Ishikawa (cell line): ENCODE results near the gene ECM2.

Experiments used
- CEBPB ChIP-seq: IDR thresholded peaks from 2 replicates; pipeline ENCODE4 v1.6.1; 2012
- CREB1 ChIP-seq: IDR thresholded peaks from 2 replicates; pipeline ENCODE4 v1.6.1; 2012; ENCODE audit warnings: low read depth
- EGR1 ChIP-seq: IDR thresholded peaks from 2 replicates; pipeline ENCODE4 v1.6.1; 2012
- EP300 ChIP-seq: IDR thresholded peaks from 2 replicates; pipeline ENCODE4 v1.6.1; 2012; ENCODE audit warnings: borderline replicate concordance
- FOXM1 ChIP-seq: IDR thresholded peaks from 2 replicates; pipeline ENCODE4 v1.6.1; 2012; ENCODE audit warnings: low read depth, borderline replicate concordance
- NFIC ChIP-seq: IDR thresholded peaks from 2 replicates; pipeline ENCODE4 v1.6.1; 2012
- RAD21 ChIP-seq: IDR thresholded peaks from 2 replicates; pipeline ENCODE4 v1.6.1; 2012; ENCODE audit warnings: low read depth
- TAF1 ChIP-seq: IDR thresholded peaks from 2 replicates; pipeline ENCODE4 v1.6.1; 2012; ENCODE audit warnings: low read depth, mild to moderate bottlenecking
- TEAD4 ChIP-seq: IDR thresholded peaks from 2 replicates; pipeline ENCODE4 v1.6.1; 2012
- YY1 ChIP-seq: IDR thresholded peaks from 2 replicates; pipeline ENCODE4 v1.6.1; 2012; ENCODE audit warnings: low read depth
- ZBTB7A ChIP-seq: IDR thresholded peaks from 2 replicates; pipeline ENCODE4 v1.6.1; 2012; ENCODE audit warnings: low read depth
- TF ChIP-seq, protein P1 (sequence below): IDR thresholded peaks from 2 replicates; pipeline ENCODE4 v1.6.1; 2012; ENCODE audit warnings: low read depth, mild to moderate bottlenecking
- TF ChIP-seq, protein P2 (sequence below): IDR thresholded peaks from 2 replicates; pipeline ENCODE4 v1.6.1; 2012
- TF ChIP-seq, protein P3 (sequence below): IDR thresholded peaks from 2 replicates; pipeline ENCODE4 v1.6.1; 2012

DNA sequence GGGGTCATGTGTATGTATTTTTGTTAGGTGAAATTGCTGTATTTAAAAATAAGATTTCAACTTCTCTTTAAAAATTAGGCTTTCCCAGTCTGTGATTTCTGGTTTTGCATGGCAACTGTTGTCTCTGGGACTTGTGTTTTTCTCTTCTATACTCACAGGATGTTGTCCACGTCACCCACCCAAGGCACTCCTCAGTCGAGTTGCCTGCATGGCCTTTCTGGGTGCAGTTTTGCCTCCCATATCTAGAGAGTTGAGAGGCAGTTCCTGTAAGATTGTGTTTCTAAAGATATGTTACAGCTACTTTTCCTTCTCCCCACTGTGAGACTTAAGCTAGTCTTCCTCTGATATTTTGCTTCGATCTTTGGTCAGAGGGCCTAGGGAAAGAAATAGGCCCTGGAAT is 51.2 kb downstream of the ECM2 start:
- TF ChIP-seq TAF1 (no peak), YY1 (no peak), NFIC (no peak), CEBPB (no peak), EP300 (no peak), FOXM1 (no peak), RAD21 (no peak), CREB1 (no peak), ZBTB7A (no peak), EGR1 (no peak), TEAD4 (no peak)
- TF ChIP-seq, protein P1, sequence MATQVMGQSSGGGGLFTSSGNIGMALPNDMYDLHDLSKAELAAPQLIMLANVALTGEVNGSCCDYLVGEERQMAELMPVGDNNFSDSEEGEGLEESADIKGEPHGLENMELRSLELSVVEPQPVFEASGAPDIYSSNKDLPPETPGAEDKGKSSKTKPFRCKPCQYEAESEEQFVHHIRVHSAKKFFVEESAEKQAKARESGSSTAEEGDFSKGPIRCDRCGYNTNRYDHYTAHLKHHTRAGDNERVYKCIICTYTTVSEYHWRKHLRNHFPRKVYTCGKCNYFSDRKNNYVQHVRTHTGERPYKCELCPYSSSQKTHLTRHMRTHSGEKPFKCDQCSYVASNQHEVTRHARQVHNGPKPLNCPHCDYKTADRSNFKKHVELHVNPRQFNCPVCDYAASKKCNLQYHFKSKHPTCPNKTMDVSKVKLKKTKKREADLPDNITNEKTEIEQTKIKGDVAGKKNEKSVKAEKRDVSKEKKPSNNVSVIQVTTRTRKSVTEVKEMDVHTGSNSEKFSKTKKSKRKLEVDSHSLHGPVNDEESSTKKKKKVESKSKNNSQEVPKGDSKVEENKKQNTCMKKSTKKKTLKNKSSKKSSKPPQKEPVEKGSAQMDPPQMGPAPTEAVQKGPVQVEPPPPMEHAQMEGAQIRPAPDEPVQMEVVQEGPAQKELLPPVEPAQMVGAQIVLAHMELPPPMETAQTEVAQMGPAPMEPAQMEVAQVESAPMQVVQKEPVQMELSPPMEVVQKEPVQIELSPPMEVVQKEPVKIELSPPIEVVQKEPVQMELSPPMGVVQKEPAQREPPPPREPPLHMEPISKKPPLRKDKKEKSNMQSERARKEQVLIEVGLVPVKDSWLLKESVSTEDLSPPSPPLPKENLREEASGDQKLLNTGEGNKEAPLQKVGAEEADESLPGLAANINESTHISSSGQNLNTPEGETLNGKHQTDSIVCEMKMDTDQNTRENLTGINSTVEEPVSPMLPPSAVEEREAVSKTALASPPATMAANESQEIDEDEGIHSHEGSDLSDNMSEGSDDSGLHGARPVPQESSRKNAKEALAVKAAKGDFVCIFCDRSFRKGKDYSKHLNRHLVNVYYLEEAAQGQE: no peak
- TF ChIP-seq, protein P2, sequence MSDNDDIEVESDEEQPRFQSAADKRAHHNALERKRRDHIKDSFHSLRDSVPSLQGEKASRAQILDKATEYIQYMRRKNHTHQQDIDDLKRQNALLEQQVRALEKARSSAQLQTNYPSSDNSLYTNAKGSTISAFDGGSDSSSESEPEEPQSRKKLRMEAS: no peak
- TF ChIP-seq, protein P3, sequence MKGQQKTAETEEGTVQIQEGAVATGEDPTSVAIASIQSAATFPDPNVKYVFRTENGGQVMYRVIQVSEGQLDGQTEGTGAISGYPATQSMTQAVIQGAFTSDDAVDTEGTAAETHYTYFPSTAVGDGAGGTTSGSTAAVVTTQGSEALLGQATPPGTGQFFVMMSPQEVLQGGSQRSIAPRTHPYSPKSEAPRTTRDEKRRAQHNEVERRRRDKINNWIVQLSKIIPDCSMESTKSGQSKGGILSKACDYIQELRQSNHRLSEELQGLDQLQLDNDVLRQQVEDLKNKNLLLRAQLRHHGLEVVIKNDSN: no peak
